NT2/D1 (cell line): ENCODE measurements around the gene AOPEP.

ENCODE experiments used
- SUZ12 ChIP-seq: IDR thresholded peaks from 2 replicates; pipeline ENCODE4 v1.6.1; 2011; ENCODE audit not compliant: insufficient read length, insufficient read depth; ENCODE audit errors: extremely low read depth
- YY1 ChIP-seq: IDR thresholded peaks from 2 replicates; pipeline ENCODE4 v1.6.1; 2011; ENCODE audit not compliant: insufficient read length, insufficient read depth
- ZNF274 ChIP-seq: IDR thresholded peaks from 2 replicates; pipeline ENCODE4 v1.6.1; 2011; ENCODE audit warnings: mild to moderate bottlenecking, low read depth, low read length

GRCh38 chr9:95079461-95079860 lies 353.0 kb downstream of the AOPEP start:
- TF ChIP-seq SUZ12 = no peak
- TF ChIP-seq ZNF274 = no peak
- TF ChIP-seq YY1 = no peak
